GM19099 (cell line): Measurements from ENCODE around the gene ALX3.

Experiments used
- POLR2A ChIP-seq: IDR thresholded peaks from 3 replicates; pipeline ENCODE4 v1.6.1; 2011; ENCODE audit warnings: low read depth; ENCODE audit not compliant: insufficient read length; ENCODE audit errors: extremely low read depth

The ALX3 gene

DNA sequence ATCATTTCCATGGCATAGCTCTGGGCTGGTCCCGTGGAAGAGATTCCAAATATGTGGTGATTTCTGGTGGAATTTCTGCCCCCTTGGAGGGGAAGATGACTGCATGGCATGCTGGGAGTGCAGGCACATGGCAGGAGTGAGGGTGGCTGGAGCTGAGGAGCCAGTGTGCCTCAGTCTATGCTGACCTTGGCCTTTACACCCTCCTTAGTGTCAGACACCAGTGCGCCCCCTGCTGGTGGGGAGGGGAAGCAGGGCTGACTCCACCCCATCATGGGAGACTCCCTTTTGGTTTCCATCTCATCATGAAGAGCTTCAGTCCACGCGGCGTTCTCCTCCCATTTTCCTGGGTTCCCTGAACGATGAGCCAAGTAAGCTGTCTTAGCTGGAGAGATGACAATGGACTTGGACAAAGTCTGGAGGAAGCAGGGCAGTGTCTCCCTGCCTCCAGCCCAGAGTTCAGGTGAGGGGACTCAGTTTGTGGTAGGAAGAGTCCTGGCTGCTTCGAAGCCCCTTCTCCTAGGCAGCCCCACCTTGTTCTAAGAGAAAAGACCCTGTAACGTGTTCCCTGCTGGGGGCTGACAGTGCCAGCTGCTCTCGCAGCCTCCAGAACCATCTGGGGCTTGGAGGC, 10.3 kb downstream of the ALX3 start:
- TF ChIP-seq POLR2A = no peak

- TF ChIP-seq POLR2A = no peak
These were observed 11.2 kb downstream of the ALX3 start for GRCh38 chr1:110059133-110059863.

- no peak for TF ChIP-seq POLR2A
These were observed 11.9 kb downstream of the ALX3 start for GRCh38 chr1:110058591-110058990.

- TF ChIP-seq POLR2A = no peak
These were observed 12.4 kb downstream of the ALX3 start for GRCh38 chr1:110057963-110058518.

DNA sequence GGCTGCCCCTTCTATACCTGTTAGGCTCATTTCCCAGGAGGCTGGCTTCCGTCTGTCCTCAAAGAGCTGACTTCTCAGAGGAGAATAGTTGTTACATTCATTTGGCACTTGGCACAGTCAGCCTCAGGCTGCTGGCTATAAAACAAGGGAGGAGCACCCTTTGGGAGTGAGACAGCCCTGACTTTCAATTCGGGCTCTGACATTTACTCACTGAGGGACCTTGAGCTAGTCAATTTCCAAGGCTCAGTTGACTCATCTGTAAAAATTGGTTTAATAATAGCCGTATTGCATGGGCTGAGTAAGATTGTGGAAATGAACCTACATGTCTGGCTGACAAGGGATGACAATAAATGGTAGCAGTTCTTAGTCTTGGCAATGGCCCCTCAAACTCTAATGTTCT, 13.7 kb downstream of the ALX3 start:
- no peak for TF ChIP-seq POLR2A

DNA sequence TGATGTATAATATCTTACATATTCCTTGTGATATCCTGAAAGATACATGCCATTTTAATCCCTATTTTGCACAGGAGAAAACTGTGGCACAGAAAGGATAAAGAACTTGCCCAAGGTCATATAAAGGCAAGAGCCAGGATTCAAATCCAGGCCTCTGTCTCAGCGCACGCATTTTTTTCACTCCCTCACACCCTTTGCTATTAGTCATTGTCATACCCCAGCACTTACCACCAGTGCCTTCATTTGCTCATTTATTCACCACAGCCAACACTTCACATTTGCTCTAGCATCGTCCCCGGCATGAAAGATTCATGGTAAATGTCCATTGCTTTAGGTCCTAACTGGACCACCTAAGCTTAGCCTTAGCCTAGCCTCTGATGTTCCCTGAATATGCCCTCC, 14.2 kb downstream of the ALX3 start:
- TF ChIP-seq POLR2A = no peak

DNA sequence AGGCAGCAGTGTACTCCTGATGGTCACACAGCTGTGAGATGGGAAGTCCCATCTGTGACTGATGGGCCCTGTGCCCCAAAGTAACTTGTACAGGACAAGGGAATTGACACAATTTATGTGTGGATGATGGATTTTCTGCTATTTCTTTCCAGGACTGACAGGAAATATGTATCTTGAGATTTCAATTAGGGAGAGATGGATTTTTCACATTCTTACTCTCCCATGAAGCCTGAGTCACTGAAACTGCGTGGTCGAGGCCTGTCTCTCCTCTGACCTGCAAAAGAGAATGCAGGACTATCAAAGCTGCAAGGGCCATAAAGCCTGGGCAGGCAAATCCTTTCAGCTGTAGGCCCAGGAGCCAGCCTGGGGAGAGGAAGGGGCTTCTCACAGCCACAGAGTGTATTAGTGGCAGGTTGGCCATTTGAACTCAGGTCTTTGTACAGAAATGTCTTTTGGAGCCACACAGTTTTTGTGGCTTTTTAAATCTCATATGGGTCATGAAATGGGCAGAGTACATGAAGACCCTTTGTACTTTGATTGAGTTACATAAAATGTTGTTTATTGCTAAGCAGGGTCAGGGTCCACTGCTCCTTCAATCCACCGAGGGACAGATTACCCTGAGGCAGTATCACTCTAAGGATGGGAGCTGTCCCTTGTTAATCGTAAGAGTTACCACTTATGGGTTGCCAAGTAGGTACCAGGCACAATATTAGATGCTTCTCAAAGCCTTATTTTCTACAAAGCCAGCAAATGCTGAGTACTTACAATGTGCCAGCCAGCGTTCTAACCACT, 14.8 kb downstream of the ALX3 start:
- no peak for TF ChIP-seq POLR2A

GRCh38 chr1:110053552-110054428, 16.7 kb downstream of the ALX3 start:
- TF ChIP-seq POLR2A = no peak

GRCh38 chr1:110051262-110051648, 19.2 kb downstream of the ALX3 start:
- no peak for TF ChIP-seq POLR2A

- no peak for TF ChIP-seq POLR2A
These were observed 19.7 kb downstream of the ALX3 start for GRCh38 chr1:110050602-110051261.

- no peak for TF ChIP-seq POLR2A
These were observed 20.5 kb downstream of the ALX3 start for GRCh38 chr1:110049801-110050601.

DNA sequence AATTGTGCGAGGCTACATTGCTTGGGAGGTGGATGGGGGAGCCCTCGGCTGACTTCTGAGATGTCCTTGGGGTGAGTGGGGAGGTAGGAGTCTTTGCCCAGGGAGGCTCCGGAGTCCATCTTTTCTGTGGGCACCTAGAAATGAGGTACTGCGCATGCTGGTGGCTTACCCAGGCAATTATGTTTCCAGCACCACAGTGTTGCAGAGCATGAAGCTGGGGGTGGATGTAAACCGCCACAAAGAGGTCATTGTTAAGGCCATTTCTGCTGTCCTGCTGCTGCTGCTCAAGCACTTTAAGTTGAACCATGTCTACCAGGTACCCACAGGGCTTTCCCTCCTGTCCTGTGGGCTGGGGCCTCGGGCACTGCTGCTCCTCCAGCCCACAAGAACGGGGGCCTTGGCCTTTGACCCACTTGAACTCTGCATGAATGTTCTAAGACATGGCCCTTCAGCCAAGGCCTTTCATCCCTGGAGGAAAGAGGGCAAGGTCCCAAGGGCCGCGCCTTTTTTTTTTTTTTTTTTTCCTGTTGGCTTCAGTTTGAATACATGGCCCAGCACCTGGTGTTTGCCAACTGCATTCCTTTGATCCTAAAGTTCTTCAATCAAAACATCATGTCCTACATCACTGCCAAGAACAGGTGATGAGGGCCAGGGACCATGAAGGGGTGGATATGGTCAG, 21.4 kb downstream of the ALX3 start:
- no peak for TF ChIP-seq POLR2A

DNA sequence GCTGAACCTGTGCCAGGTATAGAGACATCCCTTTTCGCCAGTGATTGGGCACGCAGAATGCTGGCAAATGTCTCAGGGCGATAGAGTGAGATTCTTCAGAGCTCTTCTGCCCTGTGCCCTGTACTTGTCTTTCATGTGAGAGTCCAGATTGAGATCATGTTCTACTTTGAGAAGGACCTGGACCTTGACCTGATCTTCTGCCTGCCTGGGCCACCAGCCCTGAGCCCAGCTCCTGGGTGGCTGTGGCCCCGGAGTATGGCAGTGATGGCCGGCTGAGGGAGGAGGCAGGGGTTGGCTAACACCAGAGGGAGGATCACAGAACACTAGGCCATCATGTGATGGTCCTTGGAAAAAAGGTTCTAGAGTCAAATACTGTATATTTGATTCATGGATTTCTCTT, 22.2 kb downstream of the ALX3 start:
- no peak for TF ChIP-seq POLR2A
